ENCODE data around the gene FAH. TPM values are rescaled to one million over a fixed set of nuclear protein-coding genes. Genes with fewer than 3 reads are reported as not detected.
A peak's percentile ranks its signal among the peaks of the same experiment; 100 is the strongest.

FAH gene
- total RNA-seq, 1 experiment from 2014 or later, result 25.3 TPM

DNA sequence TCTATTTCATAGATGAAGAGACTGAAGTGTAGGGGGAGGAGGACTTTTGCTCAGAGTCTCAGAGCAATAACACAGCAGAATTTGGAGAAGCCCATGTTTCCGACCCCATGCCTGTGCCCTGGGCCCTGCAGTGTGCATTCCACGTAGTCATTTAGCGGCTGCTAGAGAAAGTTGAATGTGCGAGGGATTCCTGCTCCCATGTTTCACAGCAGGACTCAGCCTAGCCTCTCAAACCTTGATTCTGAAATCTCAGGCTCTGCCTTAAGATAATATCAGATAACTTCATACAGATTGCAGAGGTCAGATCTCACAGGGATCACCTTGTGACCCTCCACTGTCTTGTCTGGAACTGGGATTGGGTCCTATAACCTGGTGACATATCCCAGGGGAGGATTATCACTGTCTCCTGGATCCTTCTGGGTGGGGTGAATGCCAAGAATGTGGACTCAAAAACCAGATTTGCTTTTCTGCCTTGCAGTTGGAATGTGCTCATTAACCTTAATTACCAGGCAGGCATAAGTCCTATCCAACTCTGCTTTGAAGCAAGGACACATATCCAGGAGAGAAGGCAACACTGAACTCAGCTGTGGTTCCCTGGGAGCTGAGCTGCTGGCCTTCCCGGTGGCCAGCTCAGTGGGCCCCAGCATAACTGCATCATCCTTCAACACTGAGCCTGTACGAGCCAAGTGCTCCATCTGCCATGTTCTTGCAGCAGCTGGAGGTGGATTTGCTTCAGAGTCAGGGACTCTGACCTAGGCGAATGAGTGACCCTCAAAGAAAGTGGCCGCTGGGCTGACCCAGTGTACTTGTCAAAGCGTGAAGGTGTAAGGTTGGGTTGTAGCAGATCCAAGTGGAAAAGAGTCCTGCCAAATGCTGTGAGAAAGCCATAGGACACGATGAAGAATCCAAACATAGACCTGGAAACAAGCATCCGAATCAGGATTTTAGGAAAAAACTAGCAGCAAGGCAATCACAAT is 56.2 kb downstream of the FAH start:
- ChIA-PET CTCF (no interaction called here), POLR2A (no interaction called here)
- intact Hi-C loops (cut with micrococcal nuclease), result no loop called here
- no peak for DNase-seq (ENCODE audit: unreplicated experiment)
- no peak overlapping the region for H3K27ac Mint-ChIP-seq (ENCODE audit: low read depth, unreplicated experiment)
- peaks cover 19% of the 10 kb centered on the region for H3K4me1 Mint-ChIP-seq (ENCODE audit: insufficient read depth, unreplicated experiment)
- H3K27me3 Mint-ChIP-seq (ENCODE audit: insufficient read depth, unreplicated experiment), result no peaks in the 10 kb centered on the region
- no peak overlapping the region for H3K4me3 Mint-ChIP-seq (ENCODE audit: unreplicated experiment)
- peaks cover 12% of the 10 kb centered on the region for H3K9me3 Mint-ChIP-seq (ENCODE audit: unreplicated experiment)
- H3K36me3 Mint-ChIP-seq (ENCODE audit: insufficient read depth, unreplicated experiment), result no peaks in the 10 kb centered on the region
- no TSS peak for BruUV-seq (replicated peaks)
- TF ChIP-seq, protein P1, sequence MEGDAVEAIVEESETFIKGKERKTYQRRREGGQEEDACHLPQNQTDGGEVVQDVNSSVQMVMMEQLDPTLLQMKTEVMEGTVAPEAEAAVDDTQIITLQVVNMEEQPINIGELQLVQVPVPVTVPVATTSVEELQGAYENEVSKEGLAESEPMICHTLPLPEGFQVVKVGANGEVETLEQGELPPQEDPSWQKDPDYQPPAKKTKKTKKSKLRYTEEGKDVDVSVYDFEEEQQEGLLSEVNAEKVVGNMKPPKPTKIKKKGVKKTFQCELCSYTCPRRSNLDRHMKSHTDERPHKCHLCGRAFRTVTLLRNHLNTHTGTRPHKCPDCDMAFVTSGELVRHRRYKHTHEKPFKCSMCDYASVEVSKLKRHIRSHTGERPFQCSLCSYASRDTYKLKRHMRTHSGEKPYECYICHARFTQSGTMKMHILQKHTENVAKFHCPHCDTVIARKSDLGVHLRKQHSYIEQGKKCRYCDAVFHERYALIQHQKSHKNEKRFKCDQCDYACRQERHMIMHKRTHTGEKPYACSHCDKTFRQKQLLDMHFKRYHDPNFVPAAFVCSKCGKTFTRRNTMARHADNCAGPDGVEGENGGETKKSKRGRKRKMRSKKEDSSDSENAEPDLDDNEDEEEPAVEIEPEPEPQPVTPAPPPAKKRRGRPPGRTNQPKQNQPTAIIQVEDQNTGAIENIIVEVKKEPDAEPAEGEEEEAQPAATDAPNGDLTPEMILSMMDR (IDR thresholded peaks at IDR 0.05; ENCODE audit: unreplicated experiment), result no peak

DNA sequence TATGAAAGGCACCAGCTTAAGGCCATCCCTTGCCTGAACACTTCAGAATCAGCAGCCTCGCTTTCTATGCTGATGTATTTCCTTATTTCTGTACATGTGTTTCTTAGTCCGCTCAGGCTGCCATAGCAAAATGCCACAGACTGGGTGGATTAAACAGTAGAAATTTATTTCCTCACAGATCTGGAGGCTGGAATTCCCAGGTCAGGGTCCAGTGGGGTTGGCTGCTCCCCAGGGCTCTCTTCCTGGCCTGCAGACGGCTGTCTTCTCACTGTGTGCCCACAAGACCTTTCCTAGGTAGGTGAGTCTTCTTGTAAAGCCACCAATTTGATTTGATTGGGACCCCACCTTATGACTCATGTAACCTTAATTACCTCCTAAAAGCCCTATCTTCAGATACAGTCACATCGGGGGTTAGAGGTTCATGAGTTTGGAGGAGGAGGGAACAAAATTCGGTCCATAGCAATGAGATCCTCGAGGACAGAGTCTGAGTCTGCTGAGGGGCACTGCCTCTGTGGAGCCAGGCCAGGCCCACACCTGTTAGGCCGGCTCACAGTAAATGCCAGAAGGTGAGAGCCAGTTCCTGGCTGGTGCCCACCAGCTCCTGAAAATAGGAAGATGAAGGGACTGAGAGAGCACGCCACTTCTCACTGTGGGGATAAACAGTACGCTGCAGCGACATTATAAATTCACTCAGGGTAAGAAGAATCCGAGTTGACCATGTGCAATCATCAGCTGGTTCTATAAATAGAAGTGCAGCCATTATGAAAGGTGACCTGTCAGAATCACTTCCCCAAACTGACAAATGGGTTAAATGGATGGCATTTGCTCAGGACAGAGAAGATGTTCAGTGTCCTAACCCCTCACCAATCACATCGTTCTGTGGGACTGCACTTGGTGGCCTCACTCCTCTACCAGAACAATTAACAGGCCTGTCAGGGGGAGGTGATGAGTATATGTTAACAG is 58.1 kb downstream of the FAH start:
- no peak overlapping the region for H3K4me3 Mint-ChIP-seq (ENCODE audit: unreplicated experiment)

DNA sequence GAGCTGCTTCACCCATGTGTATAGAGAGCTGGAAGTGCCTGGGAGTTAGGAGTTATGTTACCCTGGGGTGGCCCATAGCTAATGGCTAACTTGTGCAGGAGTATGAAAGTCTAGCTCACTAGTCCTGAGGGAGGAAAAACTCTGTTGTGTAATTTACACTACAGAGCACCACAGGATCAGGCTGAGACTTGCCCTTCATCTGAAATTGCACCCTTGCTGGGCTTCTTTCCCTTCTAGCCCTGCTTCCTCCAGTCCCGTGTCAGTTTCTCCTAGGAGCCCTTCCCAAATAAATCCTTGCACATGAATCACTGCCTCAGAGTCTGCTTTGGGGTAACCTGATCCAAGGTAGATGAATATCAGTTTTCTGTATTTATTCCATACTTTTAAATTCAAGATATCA is 59.2 kb downstream of the FAH start:
- no TSS peak for BruUV-seq (replicated peaks)
- TF ChIP-seq, protein P1 (IDR thresholded peaks at IDR 0.05; ENCODE audit: unreplicated experiment), result no peak
- Mint-ChIP-seq H3K36me3 (ENCODE audit: insufficient read depth, unreplicated experiment) (no peaks in the 10 kb centered on the region), H3K4me1 (ENCODE audit: insufficient read depth, unreplicated experiment) (peaks cover 19% of the 10 kb centered on the region), H3K27me3 (ENCODE audit: insufficient read depth, unreplicated experiment) (no peaks in the 10 kb centered on the region), H3K4me3 (ENCODE audit: unreplicated experiment) (no peak overlapping the region), H3K9me3 (ENCODE audit: unreplicated experiment) (peaks cover 12% of the 10 kb centered on the region), H3K27ac (ENCODE audit: low read depth, unreplicated experiment) (no peak overlapping the region)
- peak; percentile 76 for DNase-seq (ENCODE audit: unreplicated experiment)
- intact Hi-C loops (cut with micrococcal nuclease), result no loop called here
- ChIA-PET POLR2A (interaction anchor here (1.0 kb wide), 1 partner anchor 151 kb away, joined by 4 read pairs; no protein-coding TSS in a partner anchor), CTCF (interaction anchor here (0.6 kb wide), 1 partner anchor 12 kb away, joined by 3 read pairs; no protein-coding TSS in a partner anchor)

More for the DNA sequence above, 58.1 kb downstream of the FAH start:
- no TSS peak for BruUV-seq (replicated peaks)
- DNase-seq (ENCODE audit: unreplicated experiment), result no peak
- Mint-ChIP-seq H3K27me3 (ENCODE audit: insufficient read depth, unreplicated experiment) (no peaks in the 10 kb centered on the region), H3K27ac (ENCODE audit: low read depth, unreplicated experiment) (no peak overlapping the region), H3K36me3 (ENCODE audit: insufficient read depth, unreplicated experiment) (no peaks in the 10 kb centered on the region), H3K4me1 (ENCODE audit: insufficient read depth, unreplicated experiment) (peaks cover 19% of the 10 kb centered on the region), H3K9me3 (ENCODE audit: unreplicated experiment) (peaks cover 12% of the 10 kb centered on the region)
- TF ChIP-seq, protein P1 (IDR thresholded peaks at IDR 0.05; ENCODE audit: unreplicated experiment), result no peak
- CTCF ChIA-PET, result no interaction called here
- POLR2A ChIA-PET, result interaction anchor here (0.6 kb wide), 1 partner anchor 717 kb away, joined by 3 read pairs; no protein-coding TSS in a partner anchor
- intact Hi-C loops (cut with micrococcal nuclease), result no loop called here

DNA sequence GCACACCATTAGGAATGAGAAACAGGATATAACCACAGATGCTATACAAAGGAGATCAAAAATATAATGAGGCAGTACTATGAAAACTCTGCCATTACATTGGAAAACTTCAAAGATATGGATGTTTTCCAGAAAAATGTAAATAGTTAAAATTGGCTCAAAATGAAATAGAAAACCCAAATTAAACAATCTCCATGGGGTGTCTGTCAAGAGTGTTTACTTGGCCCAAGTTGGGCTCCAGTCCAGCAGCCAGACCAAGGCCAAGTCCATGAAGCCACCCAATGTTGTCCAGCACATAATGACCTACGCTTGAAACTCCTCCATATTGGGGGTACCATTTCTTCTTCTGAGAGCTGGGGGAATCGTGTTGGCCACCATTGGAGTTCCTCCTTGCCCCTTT is 62.1 kb downstream of the FAH start:
- no TSS peak for BruUV-seq (replicated peaks)
- TF ChIP-seq, protein P1 (IDR thresholded peaks at IDR 0.05; ENCODE audit: unreplicated experiment), result no peak
- Mint-ChIP-seq H3K4me1 (ENCODE audit: insufficient read depth, unreplicated experiment) (peaks cover 13% of the 10 kb centered on the region), H3K27me3 (ENCODE audit: insufficient read depth, unreplicated experiment) (no peaks in the 10 kb centered on the region), H3K9me3 (ENCODE audit: unreplicated experiment) (peaks cover 12% of the 10 kb centered on the region), H3K36me3 (ENCODE audit: insufficient read depth, unreplicated experiment) (no peaks in the 10 kb centered on the region), H3K4me3 (ENCODE audit: unreplicated experiment) (no peak overlapping the region), H3K27ac (ENCODE audit: low read depth, unreplicated experiment) (no peak overlapping the region)
- POLR2A ChIA-PET, result no interaction called here
- DNase-seq (ENCODE audit: unreplicated experiment), result no peak
- intact Hi-C loops (cut with micrococcal nuclease), result no loop called here
- CTCF ChIA-PET, result no interaction called here
